HG02885 (cell line): ENCODE measurements around the gene RIPOR2.
"Not testable (repeated sequence)": the region's sequence is repeated elsewhere in the genome, so short reads cannot be mapped to it uniquely, and the experiment has no call there.

Source experiments
- ATAC-seq: cut with Tn5 transposase; IDR thresholded peaks from one replicate; pipeline ENCODE4 v1.9.1; 2021; ENCODE audit warnings: mild to moderate bottlenecking; ENCODE audit not compliant: unreplicated experiment, poor library complexity

RIPOR2 gene

DNA sequence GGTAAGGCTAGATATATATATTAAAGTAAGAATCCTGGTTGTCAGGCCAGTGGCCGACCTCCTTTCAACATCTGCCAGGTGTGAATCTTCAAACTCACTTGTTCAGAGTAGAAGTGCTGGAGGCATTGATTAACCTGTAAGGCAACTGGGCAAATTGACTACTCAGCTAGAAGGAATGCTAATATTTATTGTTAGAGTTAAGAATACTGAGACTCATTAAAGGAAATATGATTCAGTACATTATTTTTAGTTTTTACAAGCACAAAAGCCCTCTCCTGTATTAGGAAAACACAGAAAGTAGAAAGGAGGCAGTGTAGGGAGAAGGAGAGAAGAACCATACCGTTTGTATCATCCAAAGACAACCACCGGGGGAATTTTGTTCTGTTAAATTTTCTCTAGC lies 53.5 kb downstream of the RIPOR2 start:
- no peak for ATAC-seq

GRCh38 chr6:24881376-24881775 lies 54.4 kb downstream of the RIPOR2 start:
- no peak for ATAC-seq

GRCh38 chr6:24880451-24880850 lies 55.3 kb downstream of the RIPOR2 start:
- ATAC-seq: no peak

DNA sequence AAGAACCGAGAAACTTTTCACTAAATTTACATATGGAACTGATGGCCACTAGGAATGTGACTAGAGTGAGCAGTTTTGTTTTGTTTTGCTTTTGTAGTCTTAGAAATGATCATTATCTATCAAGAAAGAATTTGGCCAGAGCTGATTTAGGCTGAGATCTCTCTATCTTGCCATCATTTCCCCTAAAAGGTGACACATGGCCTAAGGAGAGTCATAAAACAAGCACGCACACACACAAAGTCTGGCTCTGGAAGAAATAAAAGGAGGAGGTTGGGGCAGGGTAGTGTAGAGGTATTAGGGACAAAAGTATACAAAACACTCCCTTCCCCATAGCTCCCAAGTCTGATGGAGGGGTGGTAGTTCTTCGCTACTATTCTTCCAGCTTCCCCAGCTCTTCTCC lies 56.4 kb downstream of the RIPOR2 start:
- no peak for ATAC-seq

- not testable (repeated sequence) for ATAC-seq
These were observed 58.0 kb downstream of the RIPOR2 start for GRCh38 chr6:24877747-24878146.

DNA sequence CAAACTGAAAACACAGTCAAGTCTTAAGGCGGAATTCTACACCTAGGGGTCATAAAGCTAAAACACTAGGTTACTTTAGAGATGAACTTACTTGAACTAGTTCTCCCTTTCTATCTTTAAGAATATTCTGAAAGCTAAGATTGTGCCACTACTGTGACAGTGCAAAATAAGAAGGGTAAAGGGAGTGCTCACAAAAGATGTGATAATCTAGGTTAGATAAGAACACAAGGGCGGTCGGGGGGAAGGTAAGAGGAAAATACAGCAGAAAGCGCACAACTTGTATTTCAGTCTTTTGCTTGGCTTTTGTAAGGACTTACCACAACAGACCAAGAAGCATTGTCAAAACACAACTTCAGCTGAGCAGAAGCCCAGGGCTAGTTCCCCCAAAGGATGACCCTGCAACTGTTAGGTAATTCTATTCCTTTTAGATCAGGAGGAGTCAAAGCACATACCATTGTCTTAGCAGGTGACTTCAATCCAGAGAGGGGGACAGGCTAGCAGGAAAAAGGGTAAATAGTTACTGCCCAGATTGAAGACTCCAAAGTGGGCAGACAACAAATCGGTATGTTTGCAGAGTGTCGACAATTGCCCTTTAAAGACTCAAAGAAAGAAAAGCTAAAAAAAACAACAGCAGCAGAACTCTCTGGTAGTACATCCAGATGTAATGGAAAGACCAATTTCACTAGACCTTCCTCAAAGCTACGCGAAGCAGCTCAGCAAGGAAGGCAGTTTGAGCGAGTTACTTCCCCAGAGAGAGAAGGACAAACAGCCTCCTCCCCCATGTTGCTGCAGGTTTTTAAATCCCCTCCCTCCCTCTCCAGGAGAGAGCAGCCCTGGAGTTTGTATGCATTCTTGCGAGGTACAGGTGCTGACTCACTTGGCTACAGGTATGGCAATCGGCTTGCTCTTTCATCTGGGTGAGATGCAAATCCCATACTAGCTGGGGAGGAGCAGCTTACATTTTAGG lies 59.0 kb downstream of the RIPOR2 start:
- ATAC-seq: no peak

DNA sequence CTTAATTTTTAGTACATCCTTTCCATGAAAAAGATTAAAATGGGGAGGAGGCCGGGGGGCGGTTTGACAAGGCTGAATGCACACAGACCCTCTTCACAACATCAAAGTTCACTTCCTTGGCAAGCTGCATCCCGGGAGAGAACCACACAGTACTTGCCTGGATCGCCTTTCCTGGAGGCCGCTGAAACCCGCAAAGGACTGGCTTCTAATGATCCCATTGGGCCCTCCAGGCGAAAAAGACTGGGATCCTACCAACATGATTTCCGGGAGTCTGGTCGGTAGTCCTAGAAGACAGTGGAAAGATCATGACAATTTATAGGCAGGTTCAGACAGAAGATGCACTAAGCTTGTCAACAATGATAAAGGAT lies 60.2 kb downstream of the RIPOR2 start:
- no peak for ATAC-seq

- ATAC-seq: no peak
These were observed 60.8 kb downstream of the RIPOR2 start for GRCh38 chr6:24874776-24875533.

- ATAC-seq: no peak
These were observed 61.6 kb downstream of the RIPOR2 start for GRCh38 chr6:24874128-24874527.

- no peak for ATAC-seq
These were observed 63.0 kb downstream of the RIPOR2 start for GRCh38 chr6:24872779-24873178.

- no peak for ATAC-seq
These were observed 67.0 kb downstream of the RIPOR2 start for GRCh38 chr6:24868765-24869164.

- no peak for ATAC-seq
These were observed 68.6 kb downstream of the RIPOR2 start for GRCh38 chr6:24867104-24867703.

GRCh38 chr6:24865161-24865560 lies 70.6 kb downstream of the RIPOR2 start:
- no peak for ATAC-seq

GRCh38 chr6:24864343-24864742 lies 71.4 kb downstream of the RIPOR2 start:
- ATAC-seq: no peak

- ATAC-seq: peak; percentile 87
These were observed 73.8 kb downstream of the RIPOR2 start for GRCh38 chr6:24861934-24862333.

DNA sequence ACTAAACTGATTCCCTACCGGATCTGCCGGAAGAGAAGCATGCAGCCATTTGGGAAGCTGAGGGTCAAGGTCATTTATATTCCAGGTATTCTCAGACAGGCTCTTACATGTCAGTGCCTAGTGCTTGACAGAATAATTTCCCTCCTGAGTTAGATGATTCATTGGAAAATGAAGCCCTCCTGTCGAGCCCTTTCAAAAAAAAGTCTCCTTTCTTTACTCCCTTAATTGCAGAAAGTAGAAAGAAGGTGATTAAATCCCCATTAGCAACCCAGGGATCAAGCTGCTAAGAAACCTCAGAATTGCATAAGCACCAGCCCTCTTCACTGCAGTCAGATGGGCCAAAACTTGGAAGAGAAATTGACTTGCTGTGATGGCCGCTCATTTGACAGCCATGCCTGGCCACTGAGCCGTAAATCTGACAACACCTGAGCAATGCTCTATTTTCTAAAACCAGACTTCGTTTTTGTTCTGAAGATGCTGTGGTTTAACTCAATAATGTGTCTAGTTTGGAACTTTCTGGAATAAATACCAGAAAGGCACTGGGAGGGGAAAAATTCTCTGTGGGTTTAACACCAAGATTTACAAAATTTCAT lies 76.1 kb downstream of the RIPOR2 start:
- ATAC-seq: no peak

- ATAC-seq: no peak
These were observed 76.6 kb downstream of the RIPOR2 start for GRCh38 chr6:24859132-24859531.

DNA sequence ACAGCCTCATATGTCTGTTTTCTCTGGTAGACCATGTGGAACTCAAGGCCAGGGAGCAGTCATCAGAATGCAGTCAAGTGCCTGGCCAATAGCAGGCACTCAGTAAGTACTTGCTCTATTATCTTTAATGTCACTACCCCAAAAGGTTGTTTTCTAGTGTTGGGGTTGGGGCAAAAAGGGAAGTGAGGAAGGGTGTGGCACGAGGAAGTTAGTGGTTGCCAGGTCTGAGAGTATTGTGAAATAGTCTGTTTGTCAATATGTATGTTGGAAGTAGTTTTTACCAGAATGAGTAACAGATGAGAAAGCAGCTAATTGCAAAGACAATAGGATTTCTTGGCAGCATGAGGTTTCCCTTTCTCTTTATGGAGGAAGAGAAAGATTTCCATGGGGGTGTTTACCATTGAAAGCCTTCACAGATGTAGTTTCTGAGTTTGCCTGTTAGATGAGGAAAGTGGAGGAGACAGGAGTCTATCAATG lies 77.5 kb downstream of the RIPOR2 start:
- peak; percentile 49 for ATAC-seq

- no peak for ATAC-seq
These were observed 78.7 kb downstream of the RIPOR2 start for GRCh38 chr6:24856901-24857670.

- ATAC-seq: no peak
These were observed 79.5 kb downstream of the RIPOR2 start for GRCh38 chr6:24856246-24856599.
